Activated CD4-positive, alpha-beta T cell treated with anti-CD3 and anti-CD28 coated beads, Interleukin-2, amount 10 ng/mL, durations not matched to agents 7 days and 5 days (primary cell): ENCODE data around the gene PITPNM3. TPM values are rescaled to one million over a fixed set of nuclear protein-coding genes. Genes with fewer than 3 reads are reported as not detected.

Source experiments
- CTCF ChIA-PET: fragments of 350-600 bp; sonication (Branson Sonifier 250); formaldehyde crosslinking; loops from one replicate; lab custom pipeline; 2021; ENCODE audit warnings: antibody characterized with exemption; lab: Charles Lee
- POLR2A ChIA-PET: fragments of 350-600 bp; sonication (Branson Sonifier 250); formaldehyde crosslinking; loops from one replicate; lab custom pipeline; 2021; ENCODE audit warnings: antibody characterized with exemption; lab: Charles Lee
- DNase-seq: peaks from one replicate; pipeline ENCODE4 v3.0.0-alpha.2; 2020
- H3K27ac Mint-ChIP-seq: one replicate; pipeline ENCODE4 v1.8.0; 2021; ENCODE audit warnings: mild to moderate bottlenecking, moderate library complexity, mixed read lengths
- H3K27me3 Mint-ChIP-seq: one replicate; pipeline ENCODE4 v1.8.0; 2021; ENCODE audit warnings: mixed read lengths
- H3K36me3 Mint-ChIP-seq: one replicate; pipeline ENCODE4 v1.8.0; 2021; ENCODE audit warnings: low read depth, mixed read lengths
- H3K4me1 Mint-ChIP-seq: one replicate; pipeline ENCODE4 v1.8.0; 2021; ENCODE audit warnings: mixed read lengths
- H3K4me3 Mint-ChIP-seq: one replicate; pipeline ENCODE4 v1.8.0; 2021; ENCODE audit warnings: mild to moderate bottlenecking, moderate library complexity, mixed read lengths
- H3K9me3 Mint-ChIP-seq: one replicate; pipeline ENCODE4 v1.8.0; 2021; ENCODE audit warnings: mixed read lengths
- total RNA-seq, 2 experiments: library from RNA; stranded (reverse); gene quantifications; one replicate each; pipeline ENCODE4 v1.2.3, GENCODE V29; 2021

The PITPNM3 gene
- total RNA-seq, 2 experiments from 2014 or later = 0.33 to 0.37 TPM

GRCh38 chr17:6555331-6556120, 829 bp downstream of the PITPNM3 start:
- peaks cover 53% of the 10 kb centered on the region for H3K27me3 Mint-ChIP-seq
- peak overlapping the region; percentile 36 for H3K4me3 Mint-ChIP-seq
- DNase-seq = no peak
- POLR2A ChIA-PET = no interaction called here
- CTCF ChIA-PET = no interaction called here
- H3K36me3 Mint-ChIP-seq = no peaks in the 10 kb centered on the region
- no peaks in the 10 kb centered on the region for H3K9me3 Mint-ChIP-seq
- H3K4me1 Mint-ChIP-seq = peaks cover 8% of the 10 kb centered on the region
- no peak overlapping the region for H3K27ac Mint-ChIP-seq

- Mint-ChIP-seq H3K4me1 (peaks cover 8% of the 10 kb centered on the region), H3K27me3 (peaks cover 47% of the 10 kb centered on the region), H3K4me3 (no peak overlapping the region), H3K9me3 (no peaks in the 10 kb centered on the region), H3K27ac (no peak overlapping the region), H3K36me3 (no peaks in the 10 kb centered on the region)
- ChIA-PET POLR2A (no interaction called here), CTCF (no interaction called here)
- no peak for DNase-seq
Observed at GRCh38 chr17:6554871-6555330, 1.5 kb downstream of the PITPNM3 start.

GRCh38 chr17:6554342-6554741, 2.0 kb downstream of the PITPNM3 start:
- Mint-ChIP-seq H3K4me3 (no peak overlapping the region), H3K27ac (no peak overlapping the region), H3K4me1 (peaks cover 8% of the 10 kb centered on the region), H3K27me3 (peaks cover 47% of the 10 kb centered on the region), H3K36me3 (no peaks in the 10 kb centered on the region), H3K9me3 (no peaks in the 10 kb centered on the region)
- POLR2A ChIA-PET = no interaction called here
- no peak for DNase-seq
- CTCF ChIA-PET = no interaction called here

GRCh38 chr17:6551869-6552531, 4.4 kb downstream of the PITPNM3 start:
- Mint-ChIP-seq H3K4me1 (peaks cover 22% of the 10 kb centered on the region), H3K4me3 (no peak overlapping the region), H3K36me3 (no peaks in the 10 kb centered on the region), H3K27ac (no peak overlapping the region), H3K27me3 (peaks cover 30% of the 10 kb centered on the region), H3K9me3 (no peaks in the 10 kb centered on the region)
- POLR2A ChIA-PET = no interaction called here
- CTCF ChIA-PET = no interaction called here
- no peak for DNase-seq

DNA sequence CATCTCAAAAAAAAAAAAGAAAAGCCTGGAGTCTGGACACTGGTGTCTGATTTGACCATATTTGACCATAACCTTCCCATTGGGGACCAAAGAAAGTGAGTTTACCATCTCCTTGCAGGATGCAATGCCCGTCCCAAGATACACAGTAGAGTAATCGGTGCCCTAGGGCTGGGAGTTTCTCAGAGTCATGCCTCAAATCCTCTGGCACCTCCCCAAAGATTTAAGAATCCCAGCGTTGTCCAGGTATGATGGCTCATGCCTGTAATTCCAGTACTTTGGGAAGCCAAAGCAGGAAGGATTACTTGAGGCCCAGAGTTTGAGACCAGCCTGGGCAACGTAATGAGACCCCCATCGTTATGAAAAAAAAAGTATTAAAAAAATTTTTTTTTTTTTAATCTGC, 5.0 kb downstream of the PITPNM3 start:
- no peak for DNase-seq
- no peak overlapping the region for H3K4me3 Mint-ChIP-seq
- H3K4me1 Mint-ChIP-seq = peaks cover 22% of the 10 kb centered on the region
- ChIA-PET POLR2A (no interaction called here), CTCF (no interaction called here)
- no peaks in the 10 kb centered on the region for H3K36me3 Mint-ChIP-seq
- H3K9me3 Mint-ChIP-seq = no peaks in the 10 kb centered on the region
- H3K27me3 Mint-ChIP-seq = peaks cover 26% of the 10 kb centered on the region
- no peak overlapping the region for H3K27ac Mint-ChIP-seq

GRCh38 chr17:6549384-6550036, 6.8 kb downstream of the PITPNM3 start:
- Mint-ChIP-seq H3K36me3 (no peaks in the 10 kb centered on the region), H3K4me1 (peaks cover 13% of the 10 kb centered on the region), H3K4me3 (no peak overlapping the region), H3K27ac (no peak overlapping the region), H3K27me3 (peaks cover 15% of the 10 kb centered on the region), H3K9me3 (no peaks in the 10 kb centered on the region)
- ChIA-PET CTCF (interaction anchor here (0.9 kb wide), 1 partner anchor 9 kb away, joined by 3 read pairs; no protein-coding TSS in a partner anchor), POLR2A (no interaction called here)
- DNase-seq = no peak

DNA sequence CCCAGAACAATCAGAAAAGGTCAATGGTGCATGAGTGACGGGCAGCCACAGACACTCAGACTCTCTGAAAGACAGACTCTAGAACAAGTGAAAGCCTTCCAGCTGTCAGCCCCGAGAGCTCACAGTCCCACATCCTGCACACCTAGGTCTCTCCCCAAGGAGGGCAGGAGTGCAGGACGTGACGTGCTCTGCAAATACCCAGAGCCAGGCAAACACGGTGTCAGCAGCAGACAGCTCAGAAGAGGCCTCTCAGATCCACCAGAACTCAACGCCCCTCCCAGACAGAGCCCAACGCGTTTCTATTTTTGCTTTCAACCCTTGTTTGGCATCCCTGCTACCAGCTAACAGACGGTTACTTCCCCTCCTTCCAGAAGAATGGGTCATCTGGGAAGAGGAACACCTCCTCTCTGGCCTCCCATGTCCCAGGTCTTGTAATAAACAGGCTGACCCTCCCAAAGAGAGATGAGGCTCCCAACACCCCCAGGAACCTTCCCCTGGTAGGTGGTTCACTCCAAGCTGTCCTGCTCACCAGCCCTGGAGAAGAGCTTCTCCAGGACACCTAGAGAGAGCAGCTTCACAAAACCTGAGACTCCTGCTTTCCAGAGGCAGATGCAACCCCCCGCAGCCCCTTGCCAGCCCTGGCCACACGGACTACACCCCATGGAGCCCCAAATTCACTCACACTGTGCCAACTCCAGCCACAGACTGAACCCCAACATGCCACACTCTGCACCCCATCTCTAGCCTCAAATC, 7.6 kb downstream of the PITPNM3 start:
- H3K36me3 Mint-ChIP-seq = no peaks in the 10 kb centered on the region
- H3K27me3 Mint-ChIP-seq = peaks cover 7% of the 10 kb centered on the region
- peak overlapping the region; percentile 61 for H3K27ac Mint-ChIP-seq
- no peak overlapping the region for H3K4me3 Mint-ChIP-seq
- DNase-seq = peak; percentile 55
- ChIA-PET POLR2A (no interaction called here), CTCF (interaction anchor here (0.9 to 1.3 kb wide), 2 partner anchors 10 to 18 kb away, joined by 3 read pairs; no protein-coding TSS in a partner anchor)
- H3K4me1 Mint-ChIP-seq = peaks cover 13% of the 10 kb centered on the region
- no peaks in the 10 kb centered on the region for H3K9me3 Mint-ChIP-seq

DNA sequence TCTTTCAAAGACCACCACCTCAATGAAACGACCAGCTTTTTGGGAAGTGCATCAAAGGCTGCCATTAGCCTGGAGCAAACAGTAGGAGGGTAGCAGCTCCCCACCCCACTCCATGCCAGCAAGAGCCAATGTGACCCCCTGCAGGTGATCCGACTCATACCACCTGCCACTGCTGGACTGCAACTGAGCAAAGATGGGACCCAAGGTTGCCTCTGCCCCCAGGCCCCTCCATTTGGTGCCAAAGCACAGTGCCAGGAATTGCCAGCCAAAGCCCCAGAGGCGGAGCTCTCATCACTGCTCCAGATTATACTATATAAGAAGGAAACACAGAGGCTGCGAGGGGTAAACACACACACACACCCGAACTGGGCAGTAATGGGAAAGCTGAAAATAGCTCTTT, 8.3 kb downstream of the PITPNM3 start:
- DNase-seq = no peak
- ChIA-PET POLR2A (no interaction called here), CTCF (interaction anchor here (1.3 kb wide), 1 partner anchor 18 kb away, joined by 3 read pairs; no protein-coding TSS in a partner anchor)
- no peak overlapping the region for H3K4me3 Mint-ChIP-seq
- peaks cover under 1% of the 10 kb centered on the region for H3K27me3 Mint-ChIP-seq
- peaks cover 13% of the 10 kb centered on the region for H3K4me1 Mint-ChIP-seq
- H3K27ac Mint-ChIP-seq = peak overlapping the region; percentile 61
- no peaks in the 10 kb centered on the region for H3K36me3 Mint-ChIP-seq
- H3K9me3 Mint-ChIP-seq = no peaks in the 10 kb centered on the region

- no peaks in the 10 kb centered on the region for H3K36me3 Mint-ChIP-seq
- H3K27me3 Mint-ChIP-seq = no peaks in the 10 kb centered on the region
- POLR2A ChIA-PET = no interaction called here
- no peak overlapping the region for H3K4me3 Mint-ChIP-seq
- CTCF ChIA-PET = interaction anchor here (0.6 kb wide), 1 partner anchor 99 kb away, joined by 4 read pairs; no protein-coding TSS in a partner anchor
- H3K9me3 Mint-ChIP-seq = no peaks in the 10 kb centered on the region
- no peak for DNase-seq
- H3K4me1 Mint-ChIP-seq = peaks cover 13% of the 10 kb centered on the region
- no peak overlapping the region for H3K27ac Mint-ChIP-seq
Observed at GRCh38 chr17:6547336-6547735, 9.0 kb downstream of the PITPNM3 start.

- CTCF ChIA-PET = no interaction called here
- Mint-ChIP-seq H3K27me3 (no peaks in the 10 kb centered on the region), H3K9me3 (no peaks in the 10 kb centered on the region), H3K4me3 (no peak overlapping the region), H3K36me3 (no peaks in the 10 kb centered on the region), H3K27ac (no peak overlapping the region), H3K4me1 (peaks cover 13% of the 10 kb centered on the region)
- no peak for DNase-seq
- POLR2A ChIA-PET = no interaction called here
Observed at GRCh38 chr17:6546069-6546718, 10.2 kb downstream of the PITPNM3 start.

GRCh38 chr17:6545291-6545690, 11.1 kb downstream of the PITPNM3 start:
- no peak overlapping the region for H3K27ac Mint-ChIP-seq
- POLR2A ChIA-PET = no interaction called here
- no peaks in the 10 kb centered on the region for H3K36me3 Mint-ChIP-seq
- H3K27me3 Mint-ChIP-seq = no peaks in the 10 kb centered on the region
- no peaks in the 10 kb centered on the region for H3K9me3 Mint-ChIP-seq
- H3K4me3 Mint-ChIP-seq = no peak overlapping the region
- CTCF ChIA-PET = no interaction called here
- DNase-seq = no peak
- H3K4me1 Mint-ChIP-seq = peaks cover 13% of the 10 kb centered on the region

DNA sequence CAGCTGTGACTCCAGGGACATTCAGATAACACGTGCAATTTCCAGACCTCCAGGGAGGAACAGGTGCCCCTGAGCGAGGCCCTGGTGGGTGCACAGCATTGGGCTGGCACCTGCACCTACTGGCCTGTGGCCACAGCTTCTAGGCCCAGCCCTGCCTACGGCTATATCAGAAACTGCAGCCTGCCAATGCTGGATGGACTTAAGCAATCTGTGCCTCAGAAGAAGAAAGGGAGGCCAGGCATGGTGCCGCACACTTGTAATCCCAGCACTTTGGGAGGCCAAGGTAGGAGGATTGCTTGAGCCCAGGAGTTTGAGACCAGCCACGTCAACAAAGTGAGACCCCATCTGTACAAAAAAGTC, 12.4 kb downstream of the PITPNM3 start:
- Mint-ChIP-seq H3K27me3 (no peaks in the 10 kb centered on the region), H3K9me3 (no peaks in the 10 kb centered on the region), H3K27ac (no peak overlapping the region), H3K4me1 (peaks cover 11% of the 10 kb centered on the region), H3K4me3 (no peak overlapping the region), H3K36me3 (no peaks in the 10 kb centered on the region)
- ChIA-PET POLR2A (no interaction called here), CTCF (interaction anchor here (0.6 kb wide), 1 partner anchor 427 kb away, joined by 4 read pairs; no protein-coding TSS in a partner anchor)
- DNase-seq = no peak
